Activated CD8-positive, alpha-beta memory T cell treated with anti-CD3 and anti-CD28 coated beads, Interleukin-2, amount 50 U/mL, for 1 hour (primary cell): ENCODE data around the gene MAGI1.

Experiments used
- DNase-seq: peaks from one replicate; pipeline ENCODE4 v3.0.0-alpha.2; 2020; ENCODE audit errors: extremely low read depth

MAGI1 gene

DNA sequence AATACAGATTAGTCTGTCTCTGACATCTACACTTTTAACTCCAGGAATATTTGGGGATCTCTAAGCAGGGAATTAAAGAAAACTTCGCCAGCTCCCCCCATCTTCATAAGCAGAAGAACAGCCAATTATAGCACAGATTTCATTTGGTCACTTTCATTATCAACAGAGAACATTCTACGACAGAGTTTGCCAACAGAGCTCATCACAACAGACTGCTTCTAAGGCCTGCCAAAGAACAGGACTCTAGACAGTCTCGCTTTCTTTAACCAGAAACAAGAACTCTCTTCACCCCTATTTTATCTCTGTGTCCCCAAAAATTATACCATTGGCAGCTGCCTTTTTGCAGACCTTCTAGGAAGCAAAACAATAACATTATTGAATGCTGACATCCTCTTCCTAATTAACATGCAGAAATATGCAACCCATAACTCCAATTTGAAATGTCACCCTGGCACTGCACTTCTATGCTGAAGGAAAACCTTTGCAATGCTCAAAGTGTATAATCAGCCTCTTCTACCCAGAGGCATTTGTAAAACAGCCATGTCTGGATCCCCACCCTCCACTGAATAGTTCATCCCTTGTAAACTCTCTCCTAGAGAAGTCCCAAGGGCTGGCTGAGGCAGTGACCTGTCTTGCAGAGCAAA lies 552.8 kb downstream of the MAGI1 start:
- DNase-seq: no peak

- no peak for DNase-seq
These were observed 553.8 kb downstream of the MAGI1 start for GRCh38 chr3:65484964-65485363.

DNA sequence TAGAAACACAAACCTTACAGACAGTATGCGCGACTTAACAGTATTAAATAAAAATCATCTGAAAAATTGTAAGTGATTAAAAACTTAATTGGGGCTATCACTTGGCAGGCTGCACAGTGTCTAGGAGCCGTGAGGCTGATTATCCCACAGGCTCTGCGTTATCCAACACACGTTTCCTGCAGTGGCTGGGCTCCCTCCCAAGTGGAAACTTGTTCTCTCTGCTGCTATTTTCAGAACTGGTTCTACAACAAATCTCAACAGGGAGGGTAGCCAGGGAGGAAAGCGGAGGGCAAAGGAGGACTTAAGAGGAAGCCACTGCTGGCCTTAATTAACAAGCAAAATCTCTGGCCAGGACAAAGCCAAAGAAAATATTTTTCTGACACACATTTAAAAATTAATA lies 555.2 kb downstream of the MAGI1 start:
- DNase-seq: no peak

GRCh38 chr3:65483011-65483410 lies 555.7 kb downstream of the MAGI1 start:
- DNase-seq: no peak

DNA sequence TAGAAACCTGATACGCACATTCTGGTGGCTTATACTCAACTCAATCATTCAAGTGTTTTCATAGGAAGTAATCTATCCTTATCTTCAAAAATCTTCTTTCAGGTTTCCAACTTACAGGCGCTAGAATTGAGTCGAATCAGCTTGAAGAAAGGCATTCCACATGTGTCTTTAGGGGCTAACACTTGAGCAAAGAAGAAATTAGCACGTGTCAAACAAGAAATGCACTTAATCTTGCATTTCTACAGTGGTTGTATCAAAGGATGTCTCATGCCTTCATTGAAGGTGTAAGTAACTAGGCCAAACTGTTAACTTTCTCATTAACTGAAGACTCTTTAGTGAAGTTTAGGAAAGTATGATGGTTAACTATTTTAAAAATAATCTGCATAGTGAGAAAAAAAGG lies 557.6 kb downstream of the MAGI1 start:
- DNase-seq: no peak

- DNase-seq: no peak
These were observed 558.7 kb downstream of the MAGI1 start for GRCh38 chr3:65479990-65480389.

DNA sequence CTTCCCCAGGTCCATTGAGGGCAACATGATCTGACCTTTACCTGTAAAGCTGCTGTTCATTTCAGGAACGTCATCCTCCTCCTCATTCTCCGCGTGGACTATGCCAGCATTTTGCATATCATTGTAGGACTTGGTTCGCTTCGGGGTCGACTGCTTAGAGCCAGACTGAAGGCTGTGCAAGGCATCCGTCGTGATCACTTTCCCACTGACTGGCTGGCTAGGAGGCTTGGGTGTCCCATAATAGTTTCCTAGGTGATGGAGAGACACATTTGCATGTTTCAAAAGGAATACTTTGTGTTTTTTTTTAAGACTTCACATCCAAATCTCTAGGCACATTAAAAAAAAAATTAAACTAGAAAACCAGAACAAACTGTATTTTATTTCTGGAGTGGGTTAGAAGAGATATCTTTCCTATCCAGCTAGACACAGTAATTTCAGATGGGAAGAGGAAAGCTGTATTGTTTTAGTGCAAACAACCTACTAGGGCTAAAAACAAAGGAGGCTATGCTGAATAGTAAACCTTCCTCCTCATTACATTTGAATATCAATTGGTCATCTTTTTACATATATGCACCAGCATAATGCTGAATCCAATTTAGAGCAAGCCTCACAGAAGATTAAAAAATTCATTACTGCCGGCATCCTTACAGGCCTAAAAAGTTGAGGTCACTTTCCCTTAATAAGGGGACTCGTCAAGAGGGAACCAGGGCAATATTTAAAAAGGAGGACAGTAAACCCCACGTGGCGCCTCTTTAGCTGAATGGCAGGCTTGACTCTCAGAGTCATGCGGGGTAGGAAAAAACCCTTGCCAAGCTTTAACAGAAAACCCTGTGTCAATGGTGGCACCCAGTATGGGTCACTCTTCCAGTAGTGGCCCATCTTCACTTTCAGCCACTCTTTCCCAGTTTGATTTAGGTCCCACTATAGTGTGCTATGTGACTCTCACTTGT lies 559.9 kb downstream of the MAGI1 start:
- DNase-seq: no peak

DNA sequence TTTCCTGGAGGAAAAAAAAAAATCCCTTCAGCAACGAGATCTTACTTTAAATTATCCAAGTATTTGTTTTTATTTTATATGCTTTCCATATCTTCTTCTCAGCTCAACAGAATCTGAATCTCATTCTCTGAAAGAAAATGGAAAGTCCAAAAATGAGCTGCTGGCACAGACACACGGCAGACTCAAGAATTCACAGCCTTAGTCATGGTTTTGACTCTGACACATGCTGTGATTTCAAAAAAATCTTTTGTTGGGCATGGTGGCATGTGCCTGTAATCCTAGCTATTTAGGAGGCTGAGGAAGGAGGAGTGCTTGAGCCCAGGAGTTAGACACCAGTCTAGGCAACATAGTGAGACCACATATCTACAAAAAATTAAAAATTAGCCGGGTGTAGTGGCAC lies 565.0 kb downstream of the MAGI1 start:
- DNase-seq: no peak

GRCh38 chr3:65472501-65472900 lies 566.2 kb downstream of the MAGI1 start:
- no peak for DNase-seq

DNA sequence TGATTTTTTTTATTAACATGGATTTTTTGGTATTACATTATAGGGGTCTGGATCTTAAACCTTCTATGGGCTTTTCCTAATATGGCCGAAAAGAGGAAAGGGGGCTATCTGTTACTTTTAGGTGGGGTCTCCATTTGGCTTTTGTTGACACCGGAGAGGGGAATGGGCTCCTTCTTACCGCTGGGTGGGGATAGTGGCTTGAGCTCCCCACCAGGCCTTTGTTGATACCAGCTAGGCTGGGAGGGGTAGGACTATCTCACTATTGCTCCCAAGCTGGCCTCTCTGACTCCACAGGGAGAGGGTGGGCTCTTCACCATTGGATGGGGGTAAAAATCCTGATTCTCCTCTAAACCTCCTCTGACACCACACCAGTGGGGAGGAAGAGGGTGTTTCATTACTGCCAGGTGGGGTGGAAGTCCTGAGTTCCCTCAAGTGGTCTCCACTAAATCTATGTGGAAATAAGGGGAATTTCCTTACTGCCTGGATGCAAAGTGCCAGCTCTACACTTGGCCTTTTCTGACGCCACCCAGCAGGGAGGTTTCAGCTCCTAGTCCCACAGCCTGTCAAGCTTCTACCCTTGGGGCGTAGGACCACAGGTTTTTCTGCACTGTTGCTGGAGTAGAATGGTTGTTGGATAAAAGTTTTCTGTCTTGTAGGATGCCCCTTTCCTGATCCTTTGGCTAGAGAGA lies 572.3 kb downstream of the MAGI1 start:
- DNase-seq: no peak

DNA sequence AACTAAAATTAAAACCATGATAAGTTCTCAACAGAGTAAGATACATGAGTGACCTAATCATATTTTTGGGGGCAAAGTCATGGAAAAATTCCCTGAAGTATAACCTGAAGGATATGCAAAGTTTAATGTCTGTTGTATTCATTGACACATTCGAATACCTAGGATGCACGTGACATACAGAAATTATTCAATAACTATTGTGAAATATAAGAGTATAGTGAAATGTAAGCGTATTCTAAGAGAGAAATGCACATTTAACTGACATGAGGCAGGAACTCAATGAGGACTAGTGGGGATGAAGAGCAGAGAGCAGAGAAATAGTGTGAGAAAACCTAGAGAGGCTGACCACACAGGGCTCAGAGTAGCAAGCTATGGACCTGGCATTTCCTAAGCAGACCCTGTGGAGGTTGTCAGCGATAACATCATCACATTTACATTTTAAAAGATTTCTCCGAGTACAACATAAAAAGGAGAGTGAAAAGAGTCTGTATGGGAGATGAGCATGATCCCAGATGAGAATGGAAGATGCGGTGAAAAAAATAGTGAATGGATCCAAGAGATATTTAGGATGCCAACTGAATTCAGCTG lies 588.8 kb downstream of the MAGI1 start:
- DNase-seq: no peak

- no peak for DNase-seq
These were observed 590.6 kb downstream of the MAGI1 start for GRCh38 chr3:65448120-65448519.

GRCh38 chr3:65445573-65446169 lies 593.0 kb downstream of the MAGI1 start:
- no peak for DNase-seq

- DNase-seq: no peak
These were observed 594.3 kb downstream of the MAGI1 start for GRCh38 chr3:65444447-65444815.

DNA sequence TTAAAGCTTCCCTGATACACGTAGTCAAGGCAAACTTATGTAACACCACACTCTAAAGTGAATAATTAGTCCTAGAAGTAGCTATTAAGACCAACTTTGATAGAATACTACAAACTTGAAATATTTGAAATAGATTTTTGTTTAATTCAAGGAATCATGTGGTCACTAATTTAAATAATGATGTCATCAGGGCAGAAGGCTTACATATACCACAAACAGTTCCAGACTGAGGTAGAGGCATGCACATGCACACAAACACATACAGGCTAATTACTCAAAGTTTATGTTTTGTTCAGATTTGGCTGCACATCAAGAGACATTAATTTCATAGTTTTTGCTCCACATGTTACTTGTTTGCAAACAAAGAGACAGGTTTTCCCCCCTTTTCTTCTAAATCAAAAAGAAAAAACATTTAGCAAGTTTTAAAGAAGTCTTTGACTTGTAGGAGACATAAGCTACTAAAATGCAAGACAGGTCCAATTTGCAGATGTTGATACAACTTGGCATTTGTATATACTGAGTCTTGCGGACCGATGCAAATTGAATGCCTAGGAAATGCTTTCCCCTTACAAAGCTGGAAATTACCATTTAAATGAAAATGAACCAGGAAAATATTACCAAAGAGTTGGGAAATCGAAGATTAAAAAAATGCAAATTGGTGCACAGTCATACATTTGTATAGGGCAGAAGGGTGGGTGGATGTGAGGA lies 594.8 kb downstream of the MAGI1 start:
- no peak for DNase-seq

DNA sequence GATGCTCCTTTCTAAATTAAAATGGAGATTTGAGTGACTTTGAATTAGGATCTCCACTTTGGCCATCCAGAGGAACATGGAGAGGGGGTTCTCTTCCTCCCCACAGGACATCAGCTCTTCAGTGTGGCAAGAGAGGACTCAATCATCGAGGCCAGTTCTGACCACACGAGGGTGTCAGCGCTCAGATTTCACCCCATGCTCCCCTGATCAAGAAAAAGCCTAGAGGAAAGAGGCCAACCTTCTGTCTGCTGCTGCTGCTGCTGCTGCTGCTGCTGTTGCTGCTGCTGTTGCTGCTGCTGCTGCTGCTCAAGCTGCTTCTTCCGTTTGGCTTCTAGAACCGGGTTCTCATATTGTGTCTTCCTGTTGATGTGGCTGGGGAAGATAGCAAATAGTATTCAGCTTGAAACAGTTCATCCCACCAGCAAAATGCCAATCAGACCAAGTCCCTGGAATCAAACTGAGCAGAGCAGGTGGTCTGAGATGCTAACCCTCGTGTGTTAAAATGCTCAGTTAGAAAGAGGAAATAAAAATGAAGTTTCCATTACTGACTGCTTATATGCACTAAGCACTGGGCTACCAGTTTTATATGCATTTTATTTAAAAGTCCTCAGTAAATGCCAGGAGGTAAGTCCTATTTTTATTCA lies 599.0 kb downstream of the MAGI1 start:
- DNase-seq: no peak

- DNase-seq: no peak
These were observed 600.1 kb downstream of the MAGI1 start for GRCh38 chr3:65438612-65439011.

DNA sequence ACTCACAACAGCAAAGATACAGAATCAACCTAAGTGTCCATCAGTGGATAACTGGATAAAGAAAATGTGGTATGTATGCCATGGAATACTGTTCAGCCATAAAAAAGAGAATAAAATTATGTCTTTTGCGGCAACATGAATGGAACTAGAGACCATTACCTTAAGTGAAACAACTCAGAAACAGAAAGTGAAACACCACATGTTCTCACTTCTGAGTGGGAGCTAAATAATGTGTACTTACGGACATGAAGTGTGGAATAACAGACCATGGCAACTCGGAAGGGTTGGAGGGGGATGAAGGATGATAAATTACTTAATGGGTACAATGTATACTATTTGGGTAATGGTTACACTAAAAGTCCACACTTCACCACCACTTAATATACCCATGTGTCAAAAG lies 600.6 kb downstream of the MAGI1 start:
- DNase-seq: no peak

- DNase-seq: no peak
These were observed 602.1 kb downstream of the MAGI1 start for GRCh38 chr3:65436580-65436979.

DNA sequence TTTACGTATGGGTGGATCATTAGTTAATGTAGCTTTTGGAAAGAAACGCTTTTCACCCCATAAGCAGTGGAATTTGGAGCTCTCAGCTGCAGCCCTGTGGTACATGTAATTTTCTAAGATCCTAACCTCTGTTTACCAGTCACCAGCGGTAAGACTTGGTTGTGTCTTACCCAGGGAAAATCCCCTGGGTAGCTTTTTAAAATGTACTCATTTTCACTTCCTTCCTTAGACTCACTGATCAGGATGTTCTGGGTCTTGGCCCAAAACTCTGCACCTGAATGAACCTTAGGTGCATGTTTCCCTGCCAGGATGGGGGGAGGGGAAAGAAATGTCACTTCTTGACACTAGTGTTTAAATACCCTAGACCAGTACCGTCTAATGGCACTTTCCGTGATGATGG lies 605.2 kb downstream of the MAGI1 start:
- DNase-seq: no peak
